Activated CD4-positive, CD25-positive, alpha-beta regulatory T cell treated with anti-CD3 and anti-CD28 coated beads, Interleukin-2, amount 50 U/mL, for 16 hours (primary cell): ENCODE results near the gene GAGE1.
"Not testable (repeated sequence)": the region's sequence is repeated elsewhere in the genome, so short reads cannot be mapped to it uniquely, and the experiment has no call there.

Source experiments
- DNase-seq: peaks from one replicate; pipeline ENCODE4 v3.0.0-alpha.2; 2020; ENCODE audit warnings: low read depth, low spot score

Gene GAGE1, protein sequence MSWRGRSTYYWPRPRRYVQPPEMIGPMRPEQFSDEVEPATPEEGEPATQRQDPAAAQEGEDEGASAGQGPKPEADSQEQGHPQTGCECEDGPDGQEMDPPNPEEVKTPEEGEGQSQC

DNA sequence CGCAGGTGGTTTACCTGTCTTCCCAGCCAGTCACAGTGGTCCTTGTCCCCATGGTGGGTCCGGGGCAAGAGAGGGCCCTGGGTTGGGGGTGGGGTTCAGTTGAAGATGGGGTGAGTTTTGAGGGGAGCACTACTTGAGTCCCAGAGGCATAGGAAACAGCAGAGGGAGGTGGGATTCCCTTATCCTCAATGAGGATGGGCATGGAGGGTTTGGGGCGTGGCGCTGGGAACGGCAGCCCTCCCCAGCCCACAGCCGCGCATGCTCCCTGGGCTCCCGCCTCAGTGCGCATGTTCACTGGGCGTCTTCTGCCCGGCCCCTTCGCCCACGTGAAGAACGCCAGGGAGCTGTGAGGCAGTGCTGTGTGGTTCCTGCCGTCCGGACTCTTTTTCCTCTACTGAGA lies at the start of gene GAGE1:
Gene GAGE1 (plus strand): TSS at position 301 of the 400 bp plus-strand sequence. CDS start 1,155 bp downstream, outside the sequence.
- not testable (repeated sequence) for DNase-seq

DNA sequence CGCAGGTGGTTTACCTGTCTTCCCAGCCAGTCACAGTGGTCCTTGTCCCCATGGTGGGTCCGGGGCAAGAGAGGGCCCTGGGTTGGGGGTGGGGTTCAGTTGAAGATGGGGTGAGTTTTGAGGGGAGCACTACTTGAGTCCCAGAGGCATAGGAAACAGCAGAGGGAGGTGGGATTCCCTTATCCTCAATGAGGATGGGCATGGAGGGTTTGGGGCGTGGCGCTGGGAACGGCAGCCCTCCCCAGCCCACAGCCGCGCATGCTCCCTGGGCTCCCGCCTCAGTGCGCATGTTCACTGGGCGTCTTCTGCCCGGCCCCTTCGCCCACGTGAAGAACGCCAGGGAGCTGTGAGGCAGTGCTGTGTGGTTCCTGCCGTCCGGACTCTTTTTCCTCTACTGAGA lies 47.8 kb upstream of the GAGE1 start, which contains the start of gene GAGE12E:
Gene GAGE12E (plus strand): TSS at position 301 of the 400 bp plus-strand sequence. CDS start 1,155 bp downstream, outside the sequence.
- not testable (repeated sequence) for DNase-seq

DNA sequence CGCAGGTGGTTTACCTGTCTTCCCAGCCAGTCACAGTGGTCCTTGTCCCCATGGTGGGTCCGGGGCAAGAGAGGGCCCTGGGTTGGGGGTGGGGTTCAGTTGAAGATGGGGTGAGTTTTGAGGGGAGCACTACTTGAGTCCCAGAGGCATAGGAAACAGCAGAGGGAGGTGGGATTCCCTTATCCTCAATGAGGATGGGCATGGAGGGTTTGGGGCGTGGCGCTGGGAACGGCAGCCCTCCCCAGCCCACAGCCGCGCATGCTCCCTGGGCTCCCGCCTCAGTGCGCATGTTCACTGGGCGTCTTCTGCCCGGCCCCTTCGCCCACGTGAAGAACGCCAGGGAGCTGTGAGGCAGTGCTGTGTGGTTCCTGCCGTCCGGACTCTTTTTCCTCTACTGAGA lies 38.3 kb upstream of the GAGE1 start, which contains the start of gene GAGE12F:
Gene GAGE12F (plus strand): TSS at position 301 of the 400 bp plus-strand sequence. CDS start 1,155 bp downstream, outside the sequence.
- DNase-seq: not testable (repeated sequence)

DNA sequence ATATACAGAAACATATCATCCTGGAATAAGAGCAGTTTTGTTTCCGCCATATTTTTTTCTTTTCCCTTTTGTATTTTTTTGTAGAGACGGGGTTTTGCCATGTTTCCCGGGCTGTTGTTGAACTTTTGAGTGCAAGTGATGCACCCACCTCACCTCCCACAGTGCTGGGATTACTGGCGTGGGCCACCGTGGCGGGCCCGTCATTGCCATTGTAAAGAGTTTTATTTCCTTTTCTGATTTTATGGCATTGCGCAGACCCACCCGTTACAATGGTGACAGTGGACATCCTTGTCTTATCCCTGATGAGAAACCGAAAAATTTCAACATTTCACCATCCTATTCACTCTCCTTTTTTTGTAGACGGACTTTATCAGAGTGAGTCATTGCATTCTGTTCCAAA lies 30.1 kb upstream of the GAGE1 start:
- DNase-seq: not testable (repeated sequence)

DNA sequence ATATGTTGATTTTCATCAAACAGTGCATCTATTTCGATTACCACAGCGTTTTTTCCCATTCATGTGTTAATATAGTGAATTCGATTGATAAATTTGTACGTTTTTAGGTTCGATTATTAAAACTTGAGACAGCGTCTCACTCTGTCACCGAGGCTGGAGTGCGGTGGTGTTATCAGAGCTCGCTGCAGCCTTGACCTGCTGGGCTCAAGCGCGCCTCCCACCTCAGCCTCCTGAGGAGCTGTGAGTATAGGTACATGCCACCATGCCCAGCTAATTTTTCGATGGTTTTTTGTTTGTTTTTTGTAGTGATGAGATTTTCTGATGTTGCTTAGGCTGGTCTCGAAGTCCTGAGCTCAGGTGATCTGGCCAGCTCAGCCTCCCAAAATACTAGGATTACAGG lies 29.7 kb upstream of the GAGE1 start:
- DNase-seq: not testable (repeated sequence)

DNA sequence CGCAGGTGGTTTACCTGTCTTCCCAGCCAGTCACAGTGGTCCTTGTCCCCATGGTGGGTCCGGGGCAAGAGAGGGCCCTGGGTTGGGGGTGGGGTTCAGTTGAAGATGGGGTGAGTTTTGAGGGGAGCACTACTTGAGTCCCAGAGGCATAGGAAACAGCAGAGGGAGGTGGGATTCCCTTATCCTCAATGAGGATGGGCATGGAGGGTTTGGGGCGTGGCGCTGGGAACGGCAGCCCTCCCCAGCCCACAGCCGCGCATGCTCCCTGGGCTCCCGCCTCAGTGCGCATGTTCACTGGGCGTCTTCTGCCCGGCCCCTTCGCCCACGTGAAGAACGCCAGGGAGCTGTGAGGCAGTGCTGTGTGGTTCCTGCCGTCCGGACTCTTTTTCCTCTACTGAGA lies 28.7 kb upstream of the GAGE1 start, which contains the start of gene GAGE12G:
Gene GAGE12G (plus strand): TSS at position 301 of the 400 bp plus-strand sequence. CDS start 1,155 bp downstream, outside the sequence.
- not testable (repeated sequence) for DNase-seq

DNA sequence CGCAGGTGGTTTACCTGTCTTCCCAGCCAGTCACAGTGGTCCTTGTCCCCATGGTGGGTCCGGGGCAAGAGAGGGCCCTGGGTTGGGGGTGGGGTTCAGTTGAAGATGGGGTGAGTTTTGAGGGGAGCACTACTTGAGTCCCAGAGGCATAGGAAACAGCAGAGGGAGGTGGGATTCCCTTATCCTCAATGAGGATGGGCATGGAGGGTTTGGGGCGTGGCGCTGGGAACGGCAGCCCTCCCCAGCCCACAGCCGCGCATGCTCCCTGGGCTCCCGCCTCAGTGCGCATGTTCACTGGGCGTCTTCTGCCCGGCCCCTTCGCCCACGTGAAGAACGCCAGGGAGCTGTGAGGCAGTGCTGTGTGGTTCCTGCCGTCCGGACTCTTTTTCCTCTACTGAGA lies 19.2 kb upstream of the GAGE1 start, which contains the start of gene GAGE12H:
Gene GAGE12H (plus strand): TSS at position 301 of the 400 bp plus-strand sequence. CDS start 1,155 bp downstream, outside the sequence.
- not testable (repeated sequence) for DNase-seq

DNA sequence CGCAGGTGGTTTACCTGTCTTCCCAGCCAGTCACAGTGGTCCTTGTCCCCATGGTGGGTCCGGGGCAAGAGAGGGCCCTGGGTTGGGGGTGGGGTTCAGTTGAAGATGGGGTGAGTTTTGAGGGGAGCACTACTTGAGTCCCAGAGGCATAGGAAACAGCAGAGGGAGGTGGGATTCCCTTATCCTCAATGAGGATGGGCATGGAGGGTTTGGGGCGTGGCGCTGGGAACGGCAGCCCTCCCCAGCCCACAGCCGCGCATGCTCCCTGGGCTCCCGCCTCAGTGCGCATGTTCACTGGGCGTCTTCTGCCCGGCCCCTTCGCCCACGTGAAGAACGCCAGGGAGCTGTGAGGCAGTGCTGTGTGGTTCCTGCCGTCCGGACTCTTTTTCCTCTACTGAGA lies 9.6 kb upstream of the GAGE1 start, which contains the start of gene GAGE2A:
Gene GAGE2A (plus strand): TSS at position 301 of the 400 bp plus-strand sequence. CDS start 1,155 bp downstream, outside the sequence.
- DNase-seq: not testable (repeated sequence)

DNA sequence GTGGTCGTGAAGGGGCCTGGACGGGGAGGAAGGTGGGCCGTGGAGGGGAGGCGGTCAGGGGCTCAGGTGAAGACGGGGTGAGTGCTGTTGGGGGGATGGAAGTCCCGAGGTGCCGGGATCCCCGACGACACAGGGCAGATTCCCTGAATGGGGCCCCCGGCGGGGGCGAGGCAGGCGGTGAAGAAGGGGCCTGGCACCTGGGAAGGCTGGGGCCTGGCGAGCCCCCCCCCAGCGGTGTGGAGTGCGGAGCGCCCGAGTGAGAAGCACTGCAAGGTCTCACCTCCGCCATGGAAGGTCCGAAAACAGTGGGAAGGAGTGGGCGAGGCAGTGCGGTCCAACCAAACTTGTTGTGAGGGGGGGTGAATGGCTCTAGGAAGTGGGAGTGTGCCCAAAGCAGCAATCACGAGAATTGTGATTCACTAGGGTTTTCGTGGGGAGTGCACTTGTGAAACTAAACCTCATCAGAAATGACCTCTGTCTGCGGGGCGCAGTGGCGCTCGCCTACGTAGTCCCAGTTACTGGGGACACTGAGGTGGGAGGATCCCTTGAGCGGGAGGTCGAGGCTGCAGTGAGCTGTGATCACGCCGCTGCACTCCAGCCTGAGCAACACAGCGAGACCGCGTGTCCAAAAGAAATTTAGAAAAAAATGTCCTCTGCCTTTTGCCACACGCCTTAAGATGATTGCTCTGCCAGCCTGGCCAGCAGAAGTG lies 8.9 kb upstream of the GAGE1 start:
- not testable (repeated sequence) for DNase-seq

DNA sequence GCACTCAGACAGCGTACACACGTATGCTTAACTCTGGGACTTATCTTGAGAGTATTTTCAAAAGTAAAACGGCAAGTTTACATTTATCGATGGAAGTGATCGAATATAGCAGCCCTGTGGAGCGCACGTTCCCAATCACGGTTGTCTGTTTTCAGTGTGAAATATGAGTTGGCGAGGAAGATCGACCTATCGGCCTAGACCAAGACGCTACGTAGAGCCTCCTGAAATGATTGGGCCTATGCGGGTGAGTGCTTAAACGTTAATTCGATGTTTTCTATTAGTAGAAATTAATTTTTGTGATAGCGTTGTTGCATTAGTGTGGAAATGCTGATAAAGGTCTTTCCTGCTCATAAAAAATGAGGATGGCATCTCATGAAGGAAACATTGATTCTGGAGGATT lies 8.3 kb upstream of the GAGE1 start:
- DNase-seq: not testable (repeated sequence)

DNA sequence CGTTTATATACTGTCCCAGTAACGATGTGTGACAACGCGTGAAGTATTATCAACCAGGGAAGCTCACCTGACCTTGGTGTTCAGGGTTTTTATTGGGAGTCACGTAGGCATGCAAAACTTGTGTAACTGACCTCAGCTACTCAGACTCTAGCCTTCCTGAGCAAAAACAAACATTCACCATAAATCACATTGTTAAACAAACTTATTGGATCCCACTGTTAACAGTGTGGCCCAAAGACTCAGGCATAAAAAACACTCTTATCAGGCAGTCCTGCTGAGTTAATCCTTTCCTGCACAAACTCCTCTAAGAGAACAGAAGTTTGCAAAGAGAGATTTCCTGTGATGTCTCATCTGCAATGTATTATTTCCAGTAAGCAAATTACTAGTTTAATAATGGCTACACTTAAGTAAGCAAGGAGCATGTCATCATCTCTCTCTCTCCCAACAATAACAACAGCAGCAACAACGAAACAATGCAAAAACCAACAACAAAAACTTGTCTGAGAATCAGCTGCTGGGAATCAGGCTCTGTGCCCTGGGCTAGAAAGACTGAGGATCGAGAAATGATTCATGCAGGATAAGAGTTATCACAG lies 12.0 kb downstream of the GAGE1 start:
- DNase-seq: no peak

DNA sequence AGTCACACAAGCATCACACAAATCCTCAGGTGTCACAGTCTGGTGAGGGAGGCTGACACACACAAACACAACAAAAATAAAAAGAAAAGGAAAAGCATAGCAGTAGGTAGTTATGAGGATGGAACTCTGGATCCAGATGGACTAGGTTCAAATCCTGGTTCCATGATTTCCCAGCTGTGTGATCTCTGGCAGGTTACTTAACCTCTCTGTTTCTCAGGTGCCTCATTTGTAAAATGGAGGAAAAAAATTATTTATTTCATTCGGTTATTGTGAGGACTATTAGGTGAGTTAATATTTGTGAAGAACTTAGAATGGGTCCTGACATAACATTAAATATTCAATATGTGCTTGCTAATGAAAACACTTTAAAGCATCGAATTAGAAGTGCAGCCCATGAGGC lies 19.8 kb downstream of the GAGE1 start:
- DNase-seq: no peak

DNA sequence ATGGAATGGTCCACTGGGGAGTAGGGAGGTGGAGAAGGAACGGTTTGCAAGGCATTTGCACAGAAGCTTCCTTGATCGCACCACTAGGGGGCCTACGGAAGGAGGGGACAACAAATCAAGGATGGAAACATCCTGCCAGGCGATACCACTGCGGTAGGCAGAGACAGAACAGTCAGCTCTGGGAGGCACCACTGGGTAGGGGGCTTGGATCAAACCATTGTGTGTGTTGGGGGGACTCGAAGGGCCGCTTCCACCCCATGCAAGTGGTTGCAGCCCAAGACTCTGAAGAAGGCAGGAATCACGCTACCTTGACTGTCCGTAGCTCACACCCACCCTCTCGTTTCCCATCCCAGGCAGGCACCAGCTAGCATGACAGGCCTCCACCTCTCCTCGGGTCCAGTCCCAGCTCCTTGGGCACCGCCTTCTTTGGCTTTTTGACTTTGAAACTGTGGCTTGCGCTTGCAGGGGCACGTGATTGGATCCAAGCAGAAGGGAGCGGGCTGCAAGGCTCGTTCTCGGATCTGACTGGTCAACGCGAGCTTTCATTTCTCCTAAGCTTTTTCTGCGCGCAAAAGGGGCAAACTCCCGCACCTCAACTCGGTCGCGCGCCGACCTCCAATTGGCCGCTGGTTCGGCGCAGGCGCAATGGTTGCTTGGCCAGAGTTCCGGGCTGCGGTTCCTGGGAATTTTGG lies 28.4 kb downstream of the GAGE1 start:
- DNase-seq: no peak

DNA sequence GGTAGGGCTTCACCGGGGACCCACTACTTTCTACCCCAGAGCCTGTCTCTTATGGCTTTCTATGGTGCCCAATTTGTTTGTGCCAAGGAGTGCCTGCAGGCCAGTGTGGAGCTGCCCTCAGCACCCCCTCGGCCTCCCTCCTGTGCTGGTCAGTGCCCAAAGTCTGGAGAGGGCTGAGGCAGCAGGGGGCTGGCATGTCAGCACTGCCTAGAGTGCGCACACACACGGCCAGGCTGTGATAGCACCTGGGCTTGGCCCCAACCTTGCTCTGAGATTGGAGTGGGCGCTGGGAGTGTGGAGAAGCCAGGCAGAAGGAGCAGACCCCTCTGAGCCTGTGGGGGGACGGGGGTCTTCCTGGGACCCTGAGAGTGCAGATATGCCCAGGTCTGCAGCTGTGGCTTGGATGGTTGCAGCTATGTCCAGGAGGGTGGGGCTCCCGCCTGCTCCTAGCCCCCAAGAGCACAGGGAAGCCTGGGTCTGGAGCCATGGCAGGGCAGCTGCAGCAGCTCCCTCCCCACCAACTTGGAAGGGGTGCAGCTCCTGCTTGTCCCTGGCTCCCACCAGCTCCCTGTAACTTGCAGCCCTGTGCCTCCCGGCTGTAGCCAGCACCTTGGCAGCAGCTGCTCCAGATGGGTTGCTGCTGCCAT lies 46.3 kb downstream of the GAGE1 start:
- no peak for DNase-seq

DNA sequence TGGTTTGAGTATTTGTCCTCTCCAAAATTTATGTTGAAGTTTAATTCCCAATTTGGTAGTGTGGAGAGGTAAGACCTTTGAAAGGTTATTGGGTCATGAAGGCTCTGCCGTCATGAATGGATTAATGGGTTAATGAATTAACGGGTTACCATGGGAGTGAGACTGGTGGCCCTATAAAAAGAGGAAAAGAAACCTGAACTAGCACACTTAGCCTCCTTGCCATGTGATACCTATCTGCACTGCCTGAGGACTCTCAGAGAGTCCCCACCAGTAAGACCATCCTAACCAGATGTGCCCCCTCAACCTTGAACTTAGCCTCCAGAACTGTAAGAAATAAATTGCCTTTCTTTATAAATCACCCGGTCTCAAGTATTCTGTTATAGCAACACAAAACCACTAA lies 57.7 kb downstream of the GAGE1 start:
- DNase-seq: no peak
